ENCODE data around the gene CTBP2. TPM values are rescaled to one million over a fixed set of nuclear protein-coding genes. Genes with fewer than 3 reads are reported as not detected.

The CTBP2 gene
- total RNA-seq, 1 experiment from 2014 or later: 97.2 TPM

DNA sequence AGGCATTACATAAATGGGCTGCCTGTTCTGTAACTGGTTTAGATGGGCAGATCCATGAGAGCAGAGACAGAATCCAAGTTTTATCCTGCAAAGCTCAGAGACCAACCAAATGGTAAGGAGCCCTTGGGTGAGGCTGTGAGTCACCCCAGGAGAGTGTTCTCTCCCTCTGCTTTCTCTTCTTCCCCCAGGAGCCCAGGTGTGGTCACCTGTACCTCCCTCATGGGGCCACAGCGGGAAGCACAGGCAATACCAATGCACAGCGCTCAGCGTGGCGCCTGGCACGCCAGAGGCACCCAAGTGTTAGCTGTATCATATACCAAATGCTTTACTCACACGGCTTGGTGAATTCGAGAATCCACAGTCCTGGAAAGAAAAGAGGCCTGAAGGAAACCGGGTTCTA is 39.4 kb downstream of the CTBP2 start:
- Histone ChIP-seq H3K4me1 (0 out of 2 replicates have a peak, but pooled peaks cover 4% of the 10 kb centered on the region), H3K4me3 (ENCODE audit: low read depth, low read length) (no peak overlapping the region), H3K9me3 (no peaks in the 10 kb centered on the region), H3K36me3 (ENCODE audit: control insufficient read depth, insufficient read depth, low read length) (peaks cover 1% of the 10 kb centered on the region), H3K27me3 (replicated peaks; ENCODE audit: control insufficient read depth, insufficient read depth, low read length) (no peaks in the 10 kb centered on the region)
- DNase-seq: no peak
- Mint-ChIP-seq H3K4me1 (ENCODE audit: low read depth, unreplicated experiment) (no peaks in the 10 kb centered on the region), H3K27me3 (ENCODE audit: insufficient read depth, unreplicated experiment) (no peaks in the 10 kb centered on the region), H3K27ac (ENCODE audit: unreplicated experiment) (no peak overlapping the region), H3K4me3 (ENCODE audit: unreplicated experiment) (no peak overlapping the region), H3K9me3 (ENCODE audit: unreplicated experiment) (no peaks in the 10 kb centered on the region), H3K36me3 (ENCODE audit: insufficient read depth, unreplicated experiment) (peaks cover 33% of the 10 kb centered on the region)
- intact Hi-C loops (cut with micrococcal nuclease; ENCODE audit: unreplicated experiment): no loop called here
- CTCF ChIA-PET: no interaction called here
- TF ChIP-seq, protein P1, sequence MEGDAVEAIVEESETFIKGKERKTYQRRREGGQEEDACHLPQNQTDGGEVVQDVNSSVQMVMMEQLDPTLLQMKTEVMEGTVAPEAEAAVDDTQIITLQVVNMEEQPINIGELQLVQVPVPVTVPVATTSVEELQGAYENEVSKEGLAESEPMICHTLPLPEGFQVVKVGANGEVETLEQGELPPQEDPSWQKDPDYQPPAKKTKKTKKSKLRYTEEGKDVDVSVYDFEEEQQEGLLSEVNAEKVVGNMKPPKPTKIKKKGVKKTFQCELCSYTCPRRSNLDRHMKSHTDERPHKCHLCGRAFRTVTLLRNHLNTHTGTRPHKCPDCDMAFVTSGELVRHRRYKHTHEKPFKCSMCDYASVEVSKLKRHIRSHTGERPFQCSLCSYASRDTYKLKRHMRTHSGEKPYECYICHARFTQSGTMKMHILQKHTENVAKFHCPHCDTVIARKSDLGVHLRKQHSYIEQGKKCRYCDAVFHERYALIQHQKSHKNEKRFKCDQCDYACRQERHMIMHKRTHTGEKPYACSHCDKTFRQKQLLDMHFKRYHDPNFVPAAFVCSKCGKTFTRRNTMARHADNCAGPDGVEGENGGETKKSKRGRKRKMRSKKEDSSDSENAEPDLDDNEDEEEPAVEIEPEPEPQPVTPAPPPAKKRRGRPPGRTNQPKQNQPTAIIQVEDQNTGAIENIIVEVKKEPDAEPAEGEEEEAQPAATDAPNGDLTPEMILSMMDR (IDR thresholded peaks at IDR 0.05; ENCODE audit: insufficient read depth in 1 of 2, low read depth in 1 of 2, low read length in 1 of 2, severe bottlenecking in 1 of 2, unreplicated experiment in 1 of 2): no peak
- no TSS peak for BruUV-seq (replicated peaks)
- POLR2A ChIA-PET: no interaction called here

DNA sequence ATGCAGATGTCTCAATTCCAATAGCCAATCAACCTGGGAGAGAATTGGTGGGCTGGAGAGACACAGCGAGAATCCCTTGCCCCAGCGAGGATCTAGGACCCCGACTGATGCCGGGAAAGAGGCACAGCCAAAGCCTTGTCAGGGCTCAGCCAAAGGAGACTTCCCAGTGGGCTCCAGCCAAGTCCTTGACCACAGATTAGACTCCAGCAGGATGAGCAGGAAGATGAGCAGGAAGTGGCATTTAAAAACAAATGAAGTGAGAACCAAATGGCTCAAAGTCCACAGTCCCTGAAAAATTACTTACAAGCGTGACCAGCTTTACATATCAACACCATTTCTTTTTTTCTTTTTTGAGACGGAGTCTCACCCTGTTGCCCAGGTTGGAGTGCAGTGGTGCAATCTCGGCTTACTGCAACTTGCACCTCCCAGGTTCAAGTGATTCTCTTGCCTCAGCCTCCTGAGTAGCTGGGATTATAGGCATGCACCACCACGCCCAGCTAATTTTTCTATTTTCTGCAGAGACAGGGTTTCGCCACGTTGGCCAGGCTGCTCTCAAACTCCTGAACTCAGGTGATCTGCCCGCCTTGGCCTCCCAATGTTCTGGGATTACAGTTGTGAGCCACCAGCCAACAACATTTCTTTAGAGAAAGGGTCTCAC is 40.2 kb downstream of the CTBP2 start:
- H3K27ac Mint-ChIP-seq (ENCODE audit: unreplicated experiment): no peak overlapping the region
- Histone ChIP-seq H3K4me1 (0 out of 2 replicates have a peak, but pooled peaks cover 4% of the 10 kb centered on the region), H3K36me3 (ENCODE audit: control insufficient read depth, insufficient read depth, low read length) (peaks cover 1% of the 10 kb centered on the region), H3K4me3 (ENCODE audit: low read depth, low read length) (no peak overlapping the region), H3K9me3 (no peaks in the 10 kb centered on the region), H3K27me3 (replicated peaks; ENCODE audit: control insufficient read depth, insufficient read depth, low read length) (no peaks in the 10 kb centered on the region)
- POLR2A ChIA-PET: no interaction called here
- H3K27me3 Mint-ChIP-seq (ENCODE audit: insufficient read depth, unreplicated experiment): no peaks in the 10 kb centered on the region
- BruUV-seq (replicated peaks): no TSS peak
- TF ChIP-seq, protein P1 (IDR thresholded peaks at IDR 0.05; ENCODE audit: insufficient read depth in 1 of 2, low read depth in 1 of 2, low read length in 1 of 2, severe bottlenecking in 1 of 2, unreplicated experiment in 1 of 2): no peak
- no peak for DNase-seq
- H3K36me3 Mint-ChIP-seq (ENCODE audit: insufficient read depth, unreplicated experiment): peaks cover 33% of the 10 kb centered on the region
- no peaks in the 10 kb centered on the region for H3K9me3 Mint-ChIP-seq (ENCODE audit: unreplicated experiment)
- CTCF ChIA-PET: no interaction called here
- intact Hi-C loops (cut with micrococcal nuclease; ENCODE audit: unreplicated experiment): no loop called here
- no peak overlapping the region for H3K4me3 Mint-ChIP-seq (ENCODE audit: unreplicated experiment)
- no peaks in the 10 kb centered on the region for H3K4me1 Mint-ChIP-seq (ENCODE audit: low read depth, unreplicated experiment)

DNA sequence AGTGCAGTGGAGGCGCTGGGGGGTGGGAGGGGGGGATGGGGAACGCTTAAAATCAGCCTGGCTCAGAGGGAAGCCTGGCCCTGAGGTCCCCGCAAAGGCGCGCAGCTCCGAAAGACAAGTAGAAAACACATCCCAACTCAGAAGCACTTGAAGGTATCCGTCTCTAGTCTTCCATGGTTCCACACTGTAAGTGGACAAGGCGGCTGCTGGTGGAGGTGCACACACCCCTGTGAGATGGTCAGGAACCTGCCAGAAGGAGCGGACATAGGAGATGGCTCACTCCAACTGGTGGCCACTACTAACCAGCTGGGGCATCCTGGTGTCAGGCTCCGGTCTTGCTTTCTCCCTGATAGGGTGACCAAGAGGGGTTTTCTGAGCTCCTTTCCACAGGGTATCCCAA is 41.7 kb downstream of the CTBP2 start:
- peaks cover 27% of the 10 kb centered on the region for H3K36me3 Mint-ChIP-seq (ENCODE audit: insufficient read depth, unreplicated experiment)
- no peaks in the 10 kb centered on the region for H3K4me1 Mint-ChIP-seq (ENCODE audit: low read depth, unreplicated experiment)
- no peaks in the 10 kb centered on the region for H3K27me3 ChIP-seq (replicated peaks; ENCODE audit: control insufficient read depth, insufficient read depth, low read length)
- intact Hi-C loops (cut with micrococcal nuclease; ENCODE audit: unreplicated experiment): no loop called here
- H3K27ac Mint-ChIP-seq (ENCODE audit: unreplicated experiment): no peak overlapping the region
- no peak overlapping the region for H3K4me3 Mint-ChIP-seq (ENCODE audit: unreplicated experiment)
- H3K9me3 Mint-ChIP-seq (ENCODE audit: unreplicated experiment): no peaks in the 10 kb centered on the region
- H3K9me3 ChIP-seq: no peaks in the 10 kb centered on the region
- BruUV-seq (replicated peaks): no TSS peak
- TF ChIP-seq, protein P1 (IDR thresholded peaks at IDR 0.05; ENCODE audit: insufficient read depth in 1 of 2, low read depth in 1 of 2, low read length in 1 of 2, severe bottlenecking in 1 of 2, unreplicated experiment in 1 of 2): no peak
- no peaks in the 10 kb centered on the region for H3K27me3 Mint-ChIP-seq (ENCODE audit: insufficient read depth, unreplicated experiment)
- H3K36me3 ChIP-seq (ENCODE audit: control insufficient read depth, insufficient read depth, low read length): peaks cover 1% of the 10 kb centered on the region
- H3K4me1 ChIP-seq: 0 out of 2 replicates have a peak, but pooled peaks cover 4% of the 10 kb centered on the region
- DNase-seq: no peak
- POLR2A ChIA-PET: no interaction called here
- no peak overlapping the region for H3K4me3 ChIP-seq (ENCODE audit: low read depth, low read length)
- CTCF ChIA-PET: interaction anchor here (0.6 kb wide), 1 partner anchor 43 kb away, joined by 5 read pairs; no protein-coding TSS in a partner anchor
